Vagina (tissue), 2 donors: ENCODE data around the gene LMAN2L. TPM values are rescaled to one million over a fixed set of nuclear protein-coding genes. Genes with fewer than 3 reads are reported as not detected.

Experiments
- DNase-seq, 2 donors: peaks; one replicate each; pipeline ENCODE4 v3.0.0-alpha.2; 2017; ENCODE audit errors: extremely low spot score in 2 of 2
- H3K27ac ChIP-seq: fragments of 200-600 bp; sonication (generic); one replicate; pipeline ENCODE4 v1.5.1; 2019
- H3K27me3 ChIP-seq: fragments of 200-600 bp; sonication (generic); one replicate; pipeline ENCODE4 v1.5.1; 2019
- H3K36me3 ChIP-seq, 2 donors: fragments of 200-600 bp; sonication (generic); one replicate each; pipeline ENCODE4 v1.5.1; 2017 to 2019
- H3K4me1 ChIP-seq: fragments of 200-600 bp; sonication (generic); one replicate; pipeline ENCODE4 v1.5.1; 2019
- H3K4me3 ChIP-seq, 2 donors: fragments of 200-600 bp; sonication (generic); 1 replicate in 1 of 2; 2 replicates in 1 of 2; pipeline ENCODE4 v1.5.1; 2016 to 2019
- H3K9me3 ChIP-seq: fragments of 200-600 bp; sonication (generic); one replicate; pipeline ENCODE4 v1.5.1; 2019
- CTCF ChIP-seq, 3 experiments: fragments of 450-650 bp in 2 of 3; fragments of 200-600 bp in 1 of 3; sonication (generic) in 1 of 3; IDR thresholded peaks; one replicate each; pipeline ENCODE4 v1.5.1; 2017 to 2019; ENCODE audit warnings: antibody characterized with exemption in 3 of 3, mild to moderate bottlenecking in 2 of 3, moderate library complexity in 2 of 3
- POLR2A ChIP-seq, 2 donors: fragments of 450-650 bp; IDR thresholded peaks; one replicate each; pipeline ENCODE4 v1.6.1; 2017; ENCODE audit warnings: antibody characterized with exemption in 2 of 2, mild to moderate bottlenecking in 2 of 2, moderate library complexity in 2 of 2
- POLR2AphosphoS5 ChIP-seq, 2 donors: sonication (generic); formaldehyde crosslinking; IDR thresholded peaks; one replicate each; pipeline ENCODE4 v1.9.0; 2017; ENCODE audit warnings: antibody characterized with exemption in 2 of 2, mild to moderate bottlenecking in 2 of 2, low read depth in 1 of 2; ENCODE audit not compliant: insufficient read depth in 1 of 2
- intact Hi-C: fragments of 100-400 bp; cut with DNase I; formaldehyde crosslinking; loops from one replicate; pipeline ENCODE4 v1.15.1; 2023
- total RNA-seq: library from RNA; depleted of rRNA; stranded (reverse); fragments of >200 nt; gene quantifications from one replicate; pipeline ENCODE4 v1.2.3, GENCODE V29; 2016

Gene LMAN2L
- total RNA-seq, 1 donor from 2014 or later, result 13.0 TPM

GRCh38 chr2:96665083-96665569 is 74.7 kb downstream of the LMAN2L start:
- H3K4me1 ChIP-seq, result peaks cover 16% of the 10 kb centered on the region
- H3K9me3 ChIP-seq, result no peaks in the 10 kb centered on the region
- H3K27ac ChIP-seq, result peak overlapping the region; percentile 81
- TF ChIP-seq CTCF (IDR thresholded peaks at IDR 0.05) (no peak), POLR2AphosphoS5 (IDR thresholded peaks at IDR 0.05; ENCODE audit: insufficient read depth in 1 of 2, low read depth in 1 of 2) (peak; percentile 9 to 81)
- no peaks in the 10 kb centered on the region for H3K36me3 ChIP-seq
- intact Hi-C loops, result no loop called here
- H3K4me3 ChIP-seq, result no peak overlapping the region
- peak in 1 of 2 donors; percentile 96 for DNase-seq
- no peaks in the 10 kb centered on the region for H3K27me3 ChIP-seq

- Histone ChIP-seq H3K9me3 (no peaks in the 10 kb centered on the region), H3K27ac (peak overlapping the region; percentile 81), H3K36me3 (no peaks in the 10 kb centered on the region), H3K4me1 (peaks cover 16% of the 10 kb centered on the region), H3K27me3 (no peaks in the 10 kb centered on the region), H3K4me3 (no peak overlapping the region)
- intact Hi-C loops, result no loop called here
- no peak for DNase-seq
- TF ChIP-seq POLR2AphosphoS5 (IDR thresholded peaks at IDR 0.05; ENCODE audit: insufficient read depth in 1 of 2, low read depth in 1 of 2) (no peak), CTCF (IDR thresholded peaks at IDR 0.05) (no peak), POLR2A (IDR thresholded peaks at IDR 0.05) (no peak)
Observed at GRCh38 chr2:96664366-96664925, 75.4 kb downstream of the LMAN2L start.

- H3K36me3 ChIP-seq, result no peaks in the 10 kb centered on the region
- TF ChIP-seq POLR2AphosphoS5 (IDR thresholded peaks at IDR 0.05; ENCODE audit: insufficient read depth in 1 of 2, low read depth in 1 of 2) (no peak), CTCF (IDR thresholded peaks at IDR 0.05) (no peak), POLR2A (IDR thresholded peaks at IDR 0.05) (no peak)
- intact Hi-C loops, result no loop called here
- DNase-seq, result no peak
- H3K4me1 ChIP-seq, result peaks cover 16% of the 10 kb centered on the region
- H3K4me3 ChIP-seq, result no peak overlapping the region
- no peaks in the 10 kb centered on the region for H3K27me3 ChIP-seq
- H3K27ac ChIP-seq, result no peak overlapping the region
- H3K9me3 ChIP-seq, result no peaks in the 10 kb centered on the region
Observed at GRCh38 chr2:96663829-96664228, 76.0 kb downstream of the LMAN2L start.

GRCh38 chr2:96663177-96663576 is 76.7 kb downstream of the LMAN2L start:
- Histone ChIP-seq H3K27ac (no peak overlapping the region), H3K27me3 (no peaks in the 10 kb centered on the region), H3K36me3 (no peaks in the 10 kb centered on the region), H3K4me1 (peaks cover 16% of the 10 kb centered on the region), H3K9me3 (no peaks in the 10 kb centered on the region), H3K4me3 (no peak overlapping the region)
- TF ChIP-seq POLR2A (IDR thresholded peaks at IDR 0.05) (no peak), POLR2AphosphoS5 (IDR thresholded peaks at IDR 0.05; ENCODE audit: insufficient read depth in 1 of 2, low read depth in 1 of 2) (no peak), CTCF (IDR thresholded peaks at IDR 0.05) (no peak)
- intact Hi-C loops, result no loop called here
- DNase-seq, result no peak

GRCh38 chr2:96662360-96662759 is 77.5 kb downstream of the LMAN2L start:
- no peaks in the 10 kb centered on the region for H3K9me3 ChIP-seq
- peaks cover 16% of the 10 kb centered on the region for H3K4me1 ChIP-seq
- intact Hi-C loops, result no loop called here
- H3K4me3 ChIP-seq, result no peak overlapping the region
- H3K36me3 ChIP-seq, result no peaks in the 10 kb centered on the region
- TF ChIP-seq CTCF (IDR thresholded peaks at IDR 0.05) (no peak), POLR2AphosphoS5 (IDR thresholded peaks at IDR 0.05; ENCODE audit: insufficient read depth in 1 of 2, low read depth in 1 of 2) (no peak), POLR2A (IDR thresholded peaks at IDR 0.05) (no peak)
- H3K27ac ChIP-seq, result no peak overlapping the region
- H3K27me3 ChIP-seq, result no peaks in the 10 kb centered on the region
- no peak for DNase-seq
